GM12878 (cell line): ENCODE measurements around the gene NFKBIE. TPM values are rescaled to one million over a fixed set of nuclear protein-coding genes. Genes with fewer than 3 reads are reported as not detected.

Source experiments
- ATAC-seq: fragments of 200-7000 bp; cut with Tn5 transposase; 3 replicates; pipeline ENCODE4 v1.9.1; 2020; ENCODE audit warnings: mild to moderate bottlenecking, moderate library complexity
- BruUV-seq: library from RNA; stranded (reverse); fragments of 400-500 nt; replicated peaks from 2 replicates; lab custom pipeline; 2021; lab: Mats Ljungman, UMichigan
- CTCF ChIA-PET: fragments of 300-600 bp; sonication (Branson Sonifier 250); formaldehyde crosslinking; extraction: SDS; loops from one replicate; lab custom pipeline; 2021; ENCODE audit warnings: inconsistent platforms; lab: Yijun Ruan, JAX
- POLR2A ChIA-PET: fragments of 350-600 bp; formaldehyde crosslinking; extraction: SDS; loops from one replicate; lab custom pipeline; 2021; ENCODE audit warnings: inconsistent platforms; lab: Charles Lee
- RAD21 ChIA-PET: fragments of 300-600 bp; sonication (Branson Sonifier 250); formaldehyde crosslinking; loops from one replicate; lab custom pipeline; 2023; ENCODE audit warnings: antibody characterized with exemption; ENCODE audit not compliant: unreplicated experiment; lab: Charles Lee
- SMC1A ChIA-PET: fragments of 300-600 bp; sonication (Branson Sonifier 250); formaldehyde crosslinking; loops from one replicate; lab custom pipeline; 2023; ENCODE audit not compliant: unreplicated experiment, uncharacterized antibody; lab: Charles Lee
- DNase-seq: peaks from one replicate; pipeline ENCODE4 v3.0.0-alpha.2; 2011; ENCODE audit warnings: low read depth, low spot score
- FAIRE-seq: peaks from 3 replicates; lab custom pipeline; 2011; peaks lifted over from hg19 to GRCh38; lab: Jason Lieb, UNC
- H2AFZ ChIP-seq: 2 replicates; pipeline ENCODE4 v1.6.0; 2011; ENCODE audit warnings: low read depth, low read length, control low read depth; ENCODE audit not compliant: control insufficient read depth
- H3K27ac ChIP-seq: 2 replicates; pipeline ENCODE4 v1.5.1; 2011; ENCODE audit warnings: control low read depth; ENCODE audit not compliant: control insufficient read depth, insufficient read depth
- H3K27me3 ChIP-seq, 2 experiments: replicated peaks in 1 of 2; 2 replicates each; pipeline versions ENCODE4 v1.6.0 to v1.6.1; 2011; ENCODE audit warnings: low read length in 1 of 2; ENCODE audit not compliant: control insufficient read depth in 2 of 2, insufficient read depth in 2 of 2
- H3K36me3 ChIP-seq, 2 experiments: 2 replicates each; pipeline ENCODE4 v1.5.1; 2011; ENCODE audit warnings: low read length in 1 of 2; ENCODE audit not compliant: control insufficient read depth in 2 of 2, insufficient read depth in 2 of 2
- H3K4me1 ChIP-seq: 2 replicates; pipeline ENCODE4 v1.6.1; 2011; ENCODE audit warnings: mild to moderate bottlenecking, low read length, moderate library complexity, mixed read lengths; ENCODE audit not compliant: control insufficient read depth, insufficient read depth
- H3K4me2 ChIP-seq: 2 replicates; pipeline ENCODE4 v1.6.0; 2011; ENCODE audit warnings: control low read depth; ENCODE audit not compliant: control insufficient read depth, insufficient read depth
- H3K4me3 ChIP-seq: fragments of 200-600 bp; sonication (generic); 2 replicates; pipeline ENCODE4 v1.5.1; 2016
- H3K79me2 ChIP-seq: 2 replicates; pipeline ENCODE4 v1.6.0; 2011; ENCODE audit warnings: low read length; ENCODE audit not compliant: control insufficient read depth, insufficient read depth
- H3K9ac ChIP-seq: 2 replicates; pipeline ENCODE4 v1.8.0; 2011; ENCODE audit warnings: low read length, control low read depth, mixed read lengths; ENCODE audit not compliant: control insufficient read depth, insufficient read depth
- H3K9me3 ChIP-seq: replicated peaks from 3 replicates; pipeline ENCODE4 v1.5.1; 2011; ENCODE audit warnings: mild to moderate bottlenecking, low read length; ENCODE audit not compliant: control insufficient read depth, insufficient read depth
- H4K20me1 ChIP-seq: 2 replicates; pipeline ENCODE4 v1.6.0; 2011; ENCODE audit not compliant: control insufficient read depth, insufficient read depth
- BHLHE40 ChIP-seq, 2 experiments: fragments of 450-650 bp in 1 of 2; IDR thresholded peaks; 2 replicates each; pipeline ENCODE4 v1.6.1; 2011 to 2017; ENCODE audit warnings: low read depth in 2 of 2, borderline replicate concordance in 1 of 2, improper control_type of control experiment in 1 of 2, low read length in 1 of 2, mild to moderate bottlenecking in 1 of 2
- CTCF ChIP-seq, 3 experiments: IDR thresholded peaks in 2 of 3; conservative IDR thresholded peaks in 1 of 3; 2 replicates each; pipeline ENCODE4 v1.5.1; 2011; ENCODE audit warnings: low read depth in 3 of 3, low read length in 3 of 3, mild to moderate bottlenecking in 3 of 3, control low read depth in 2 of 3, moderate library complexity in 2 of 3, inconsistent platforms in 1 of 3, mixed read lengths in 1 of 3; ENCODE audit not compliant: control insufficient read depth in 2 of 3, insufficient read depth in 1 of 3; ENCODE audit errors: extremely low read depth in 1 of 3
- RAD21 ChIP-seq: IDR thresholded peaks from 2 replicates; pipeline ENCODE4 v1.6.1; 2011; ENCODE audit warnings: mild to moderate bottlenecking, low read depth, low read length, moderate library complexity; ENCODE audit not compliant: insufficient read depth
- RELA ChIP-seq: fragments of 450-650 bp; IDR thresholded peaks from 2 replicates; pipeline ENCODE4 v1.8.0; 2014; ENCODE audit warnings: borderline replicate concordance; ENCODE audit not compliant: partially characterized antibody
- SMC3 ChIP-seq: IDR thresholded peaks from 2 replicates; pipeline ENCODE4 v1.6.1; 2011; ENCODE audit warnings: low read length, improper control_type of control experiment, borderline replicate concordance
- YY1 ChIP-seq: IDR thresholded peaks from 2 replicates; pipeline ENCODE4 v1.6.1; 2011; ENCODE audit warnings: low read depth, mild to moderate bottlenecking, low read length
- WGBS: methylation state at CpG from one replicate; pipeline ENCODE4 v1.1.6; 2016; ENCODE audit warnings: low lambda C conversion rate; ENCODE audit not compliant: insufficient replicate concordance, insufficient coverage; ENCODE audit errors: missing lambda C conversion rate; 5-methylcytosine and 5-hydroxymethylcytosine counted together
- in situ Hi-C: fragments of 300-500 bp; cut with MboI; formaldehyde crosslinking; loops from 9 replicates; pipeline ENCODE4 v1.14.3; 2018; ENCODE audit warnings: mixed read lengths
- intact Hi-C: fragments of 100-400 bp; cut with micrococcal nuclease; formaldehyde crosslinking; loops from one replicate; pipeline ENCODE4 v1.14.2; 2022; ENCODE audit not compliant: unreplicated experiment
- polyA plus RNA-seq, 11 experiments: library from polyadenylated mRNA; depleted of rRNA in 4 of 11; unstranded in 6 of 11; stranded (reverse) in 5 of 11; fragments of >200 nt; fragmentation: Nextera tagmentation in 4 of 11; fragmentation: Illumina TruSeq in 1 of 11; extraction: Ambion mirVana in 4 of 11; extraction: Trizol in 1 of 11; gene quantifications; 1 replicate in 1 of 11; 2 replicates in 10 of 11; pipeline versions ENCODE4 v1.2.1 to v1.2.3, GENCODE V29; 2011 to 2016; ENCODE audit warnings: inconsistent platforms in 2 of 11, missing spikeins in 2 of 11, low read depth in 1 of 11
- total RNA-seq, 4 experiments: library from RNA; depleted of rRNA in 3 of 4; stranded (reverse); fragments of >200 nt in 3 of 4; fragmentation: Illumina TruSeq in 1 of 4; extraction: Trizol in 1 of 4; gene quantifications; 2 replicates each; pipeline versions ENCODE4 v1.2.1 to v1.2.3, GENCODE V29; 2013 to 2021

The NFKBIE gene
- total and polyA plus RNA-seq, 10 of the 15 experiments (the other 5 are each of a cell fraction or from before 2014, with no cell fraction given): 10.4 to 106 (median 38.8) TPM

- FAIRE-seq (no peak), DNase-seq (no peak), ATAC-seq (peak; percentile 56)
- RAD21 ChIA-PET: interaction anchor here (0.9 to 4.8 kb wide), 6 partner anchors 10 to 65 kb away, joined by 3 to 29 read pairs (median 8); partner anchors contain the start of gene SLC29A1
- Histone ChIP-seq H3K4me2 (no peak overlapping the region), H3K27me3 (no peaks in the 10 kb centered on the region), H3K36me3 (peaks cover 4 to 19% of the 10 kb centered on the region in 2 experiments; a peak in 3 of 4 replicates), H3K9me3 (no peaks in the 10 kb centered on the region), H3K27ac (no peak overlapping the region), H3K4me1 (peaks cover 8% of the 10 kb centered on the region), H3K79me2 (no peaks in the 10 kb centered on the region), H3K9ac (no peak overlapping the region), H3K4me3 (no peak overlapping the region), H2AFZ (no peak overlapping the region), H4K20me1 (no peaks in the 10 kb centered on the region)
- POLR2A ChIA-PET: interaction anchor here (0.6 to 4.4 kb wide), 3 partner anchors 9 to 11 kb away, joined by 3 to 27 read pairs (median 5); no protein-coding TSS in a partner anchor
- BruUV-seq: no TSS peak
- 91% methylated on average over 5 of the region's 5 CpGs for WGBS
- peak; percentile 76 for TF ChIP-seq RAD21
- peak; percentile 27; the same call in 1 of the 2 replicates for TF ChIP-seq YY1
- no peak for TF ChIP-seq RELA
- TF ChIP-seq BHLHE40 (IDR thresholded peaks at IDR 0.05; ENCODE audit: borderline replicate concordance in 1 of 2, low read depth in 2 of 2, low read length in 1 of 2): 0 out of 4 replicates have a peak, but pooled peaks have one; percentile 4 to 16
- peak; percentile 72 to 85 (median 85) for TF ChIP-seq CTCF (IDR thresholded peaks at IDR 0.05 in 2 of 3, conservative IDR thresholded peaks at IDR 0.05 in 1 of 3; ENCODE audit: control insufficient read depth in 2 of 3, extremely low read depth in 1 of 3, insufficient read depth in 1 of 3, low read depth in 3 of 3, low read length in 3 of 3)
- TF ChIP-seq SMC3: peak; percentile 75
- SMC1A ChIA-PET: interaction anchor here (0.7 to 3.5 kb wide), 11 partner anchors 10 to 138 kb away, joined by 3 to 26 read pairs (median 4); partner anchors contain the start of gene SLC35B2
- intact Hi-C loops: loop anchor here (1.0 kb wide), 1 partner anchor 138 kb away; no protein-coding TSS in a partner anchor
- CTCF ChIA-PET: interaction anchor here (0.5 to 6.4 kb wide), 24 partner anchors 11 to 138 kb away, joined by 3 to 117 read pairs (median 5); partner anchors contain the start of genes AARS2, HSP90AB1 and SLC29A1
- in situ Hi-C loops: loop anchor here (5.0 to 10.0 kb wide), 2 partner anchors 62 to 130 kb away; no protein-coding TSS in a partner anchor
Measured at GRCh38 chr6:44234101-44235025, 31.0 kb downstream of the NFKBIE start.
